Lower leg skin (tissue), 4 donors: ENCODE measurements around the gene NAPB. TPM values are rescaled to one million over a fixed set of nuclear protein-coding genes. Genes with fewer than 3 reads are reported as not detected.

Experiments
- DNase-seq, 2 donors: peaks; one replicate each; pipeline ENCODE4 v3.0.0-alpha.2; 2019; ENCODE audit warnings: low spot score in 2 of 2
- H3K4me3 ChIP-seq: fragments of 200-600 bp; sonication (generic); 2 replicates; pipeline ENCODE4 v1.5.1; 2017; ENCODE audit warnings: mild to moderate bottlenecking, low read depth; ENCODE audit not compliant: poor library complexity, severe bottlenecking
- POLR2A ChIP-seq, 2 donors: fragments of 450-650 bp; IDR thresholded peaks; one replicate each; pipeline ENCODE4 v1.6.1; 2016 to 2017; ENCODE audit warnings: antibody characterized with exemption in 2 of 2, mild to moderate bottlenecking in 1 of 2, moderate library complexity in 1 of 2
- WGBS, 2 donors: methylation state at CpG; one replicate each; pipeline ENCODE4 v1.1.5; 2018; 5-methylcytosine and 5-hydroxymethylcytosine counted together
- intact Hi-C: fragments of 100-400 bp; cut with DNase I; formaldehyde crosslinking; loops from one replicate; pipeline ENCODE4 v1.15.0; 2023; ENCODE audit warnings: low total_unique reads
- total RNA-seq, 4 donors: library from RNA; depleted of rRNA; stranded (reverse); fragments of >200 nt; gene quantifications; one replicate each; pipeline ENCODE4 v1.1.0, GENCODE V29; 2016
- TF ChIP-seq, protein P1 (sequence below), 3 donors: fragments of 450-650 bp; IDR thresholded peaks; one replicate each; pipeline ENCODE4 v1.5.1; 2016; ENCODE audit warnings: antibody characterized with exemption in 3 of 3, mild to moderate bottlenecking in 3 of 3, moderate library complexity in 2 of 3

NAPB gene
- total RNA-seq, 4 donors from 2014 or later = 7.9 to 12.4 (median 10.5) TPM

GRCh38 chr20:23374441-23374840 lies 46.8 kb downstream of the NAPB start:
- intact Hi-C loops = no loop called here
- 84 to 85% methylated on average over 5 of the region's 5 CpGs for WGBS, 2 donors
- TF ChIP-seq, protein P1, sequence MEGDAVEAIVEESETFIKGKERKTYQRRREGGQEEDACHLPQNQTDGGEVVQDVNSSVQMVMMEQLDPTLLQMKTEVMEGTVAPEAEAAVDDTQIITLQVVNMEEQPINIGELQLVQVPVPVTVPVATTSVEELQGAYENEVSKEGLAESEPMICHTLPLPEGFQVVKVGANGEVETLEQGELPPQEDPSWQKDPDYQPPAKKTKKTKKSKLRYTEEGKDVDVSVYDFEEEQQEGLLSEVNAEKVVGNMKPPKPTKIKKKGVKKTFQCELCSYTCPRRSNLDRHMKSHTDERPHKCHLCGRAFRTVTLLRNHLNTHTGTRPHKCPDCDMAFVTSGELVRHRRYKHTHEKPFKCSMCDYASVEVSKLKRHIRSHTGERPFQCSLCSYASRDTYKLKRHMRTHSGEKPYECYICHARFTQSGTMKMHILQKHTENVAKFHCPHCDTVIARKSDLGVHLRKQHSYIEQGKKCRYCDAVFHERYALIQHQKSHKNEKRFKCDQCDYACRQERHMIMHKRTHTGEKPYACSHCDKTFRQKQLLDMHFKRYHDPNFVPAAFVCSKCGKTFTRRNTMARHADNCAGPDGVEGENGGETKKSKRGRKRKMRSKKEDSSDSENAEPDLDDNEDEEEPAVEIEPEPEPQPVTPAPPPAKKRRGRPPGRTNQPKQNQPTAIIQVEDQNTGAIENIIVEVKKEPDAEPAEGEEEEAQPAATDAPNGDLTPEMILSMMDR (IDR thresholded peaks at IDR 0.05) = no peak
- TF ChIP-seq POLR2A (IDR thresholded peaks at IDR 0.05) = no peak
- no peak overlapping the region for H3K4me3 ChIP-seq
- no peak for DNase-seq

GRCh38 chr20:23371496-23371895 lies 49.8 kb downstream of the NAPB start:
- TF ChIP-seq, protein P1 (IDR thresholded peaks at IDR 0.05) = no peak
- no peak for TF ChIP-seq POLR2A (IDR thresholded peaks at IDR 0.05)
- intact Hi-C loops = no loop called here
- DNase-seq = no peak
- H3K4me3 ChIP-seq = no peak overlapping the region
- WGBS, 2 donors = 68 to 74% methylated on average over 4 of the region's 4 CpGs

- TF ChIP-seq, protein P1 (IDR thresholded peaks at IDR 0.05) = no peak
- no peak for TF ChIP-seq POLR2A (IDR thresholded peaks at IDR 0.05)
- DNase-seq = no peak
- H3K4me3 ChIP-seq = no peak overlapping the region
- intact Hi-C loops = no loop called here
- 75 to 97% methylated on average over 3 of the region's 3 CpGs for WGBS, 2 donors
Measured at GRCh38 chr20:23370873-23371272, 50.4 kb downstream of the NAPB start.

- intact Hi-C loops = no loop called here
- TF ChIP-seq, protein P1 (IDR thresholded peaks at IDR 0.05) = no peak
- TF ChIP-seq POLR2A (IDR thresholded peaks at IDR 0.05) = no peak
- H3K4me3 ChIP-seq = no peak overlapping the region
- no peak for DNase-seq
- 88 to 90% methylated on average over 5 of the region's 5 CpGs for WGBS, 2 donors
Measured at GRCh38 chr20:23370274-23370673, 51.0 kb downstream of the NAPB start.

- no peak overlapping the region for H3K4me3 ChIP-seq
- TF ChIP-seq, protein P1 (IDR thresholded peaks at IDR 0.05) = no peak
- no peak for TF ChIP-seq POLR2A (IDR thresholded peaks at IDR 0.05)
- DNase-seq = no peak
- WGBS, 2 donors = 95 to 96% methylated on average over 14 of the region's 14 CpGs
- intact Hi-C loops = no loop called here
Measured at GRCh38 chr20:23369072-23369823, 52.0 kb downstream of the NAPB start.
